Adrenal gland (tissue), 12 donors: ENCODE results near the gene CST4. TPM values are rescaled to one million over a fixed set of nuclear protein-coding genes. Genes with fewer than 3 reads are reported as not detected.

ENCODE experiments used
- DNase-seq, 7 donors: peaks; one replicate each; pipeline ENCODE4 v3.0.0-alpha.2; 2019 to 2020
- H3K27ac ChIP-seq, 5 donors: fragments of 200-600 bp; sonication (generic) in 4 of 5; 1 replicate in 3 of 5; 2 replicates in 2 of 5; pipeline versions ENCODE4 v1.5.1 to v1.8.0; 2016 to 2020; ENCODE audit warnings: mild to moderate bottlenecking in 1 of 5
- H3K27me3 ChIP-seq: fragments of 200-600 bp; 2 replicates; pipeline ENCODE4 v1.8.0; 2021
- H3K36me3 ChIP-seq, 2 donors: fragments of 200-600 bp; replicated peaks in 1 of 2; 1 replicate in 1 of 2; 2 replicates in 1 of 2; pipeline versions ENCODE4 v1.5.1 to v1.8.0; 2018 to 2022
- H3K4me1 ChIP-seq, 2 donors: fragments of 200-600 bp; replicated peaks in 1 of 2; 1 replicate in 1 of 2; 2 replicates in 1 of 2; pipeline versions ENCODE4 v1.5.1 to v1.8.0; 2018 to 2021
- H3K4me3 ChIP-seq, 4 donors: fragments of 200-600 bp; sonication (generic) in 3 of 4; one replicate each; pipeline ENCODE4 v1.5.1; 2016 to 2018
- H3K9me3 ChIP-seq, 3 donors: fragments of 200-600 bp; sonication (generic) in 1 of 3; replicated peaks in 1 of 3; 1 replicate in 2 of 3; 2 replicates in 1 of 3; pipeline versions ENCODE4 v1.5.1 to v1.8.0; 2016 to 2021
- CTCF ChIP-seq, 6 experiments: fragments of 450-650 bp in 4 of 6; fragments of 200-600 bp in 2 of 6; sonication (generic) in 1 of 6; IDR thresholded peaks; 1 replicate in 5 of 6; 2 replicates in 1 of 6; pipeline versions ENCODE4 v1.5.1 to v1.8.0; 2016 to 2021; ENCODE audit warnings: antibody characterized with exemption in 6 of 6, mild to moderate bottlenecking in 2 of 6, moderate library complexity in 1 of 6
- POLR2A ChIP-seq, 2 donors: fragments of 450-650 bp; IDR thresholded peaks; one replicate each; pipeline ENCODE4 v1.6.1; 2017; ENCODE audit warnings: antibody characterized with exemption in 2 of 2, mild to moderate bottlenecking in 2 of 2, moderate library complexity in 1 of 2
- WGBS, 4 donors: extraction: QIAGEN DNeasy Blood & Tissue Kit in 2 of 4; methylation state at CpG; one replicate each; pipeline versions ENCODE4 v1.1.5 to v1.1.7; 2013 to 2017; 5-methylcytosine and 5-hydroxymethylcytosine counted together
- intact Hi-C, 2 donors: fragments of 100-400 bp; cut with DNase I; formaldehyde crosslinking; loops; one replicate each; pipeline versions ENCODE4 v1.14.1 to v1.15.0; 2022 to 2023
- polyA plus RNA-seq, 3 donors: library from polyadenylated mRNA; stranded (reverse); fragments of 200-250 nt in 2 of 3; fragments of 350-450 nt in 1 of 3; fragmentation: Illumina TruSeq in 1 of 3; extraction: RNeasy Lipid Tissue Mini Kit (QIAGEN cat#74804) in 1 of 3; gene quantifications; one replicate each; pipeline ENCODE4 v1.2.3, GENCODE V29; 2013 to 2014
- total RNA-seq, 9 donors: library from RNA; depleted of rRNA in 4 of 9; stranded (reverse); fragments of >200 nt in 4 of 9; fragments of 120-200 nt in 1 of 9; fragmentation: NEBNext Ultra II Directional in 1 of 9; extraction: Animal tissue kit (Norgen Biotek cat#: 25700) in 1 of 9; gene quantifications; one replicate each; pipeline versions ENCODE4 v1.1.0 to v1.2.4, GENCODE V29; 2013 to 2023
- donor health status: healthy with polysubstance abuse.
- donor health status: Bipolar disorder and iron deficiency.
- donor health status: DM: yes; HTN: yes; CAD: no.
- donor health status: DM: no; HTN: no; CAD: no.
- donor health status: DM: no; HTN: no; CAD: no.
- donor health status: DM: yes; HTN: yes; CAD: no.

Gene CST4
- total and polyA plus RNA-seq, 12 donors: not detected

- TF ChIP-seq POLR2A (IDR thresholded peaks at IDR 0.05) (no peak), CTCF (IDR thresholded peaks at IDR 0.05) (no peak)
- Histone ChIP-seq H3K4me1 (no peaks in the 10 kb centered on the region), H3K36me3 (no peaks in the 10 kb centered on the region), H3K27me3 (no peaks in the 10 kb centered on the region), H3K9me3 (peaks cover 0 to 4% (median 0%) of the 10 kb centered on the region in 3 donors), H3K27ac (no peak overlapping the region), H3K4me3 (no peak overlapping the region)
- peak in 2 of 7 donors; percentile 41 to 44 for DNase-seq
- intact Hi-C loops: no loop called here
Observed at GRCh38 chr20:23680146-23680545, 8.7 kb downstream of the CST4 start.

GRCh38 chr20:23679133-23680092, 9.4 kb downstream of the CST4 start:
- Histone ChIP-seq H3K4me3 (no peak overlapping the region), H3K27ac (no peak overlapping the region), H3K4me1 (no peaks in the 10 kb centered on the region), H3K36me3 (no peaks in the 10 kb centered on the region), H3K9me3 (peaks cover 0 to 4% (median 0%) of the 10 kb centered on the region in 3 donors), H3K27me3 (no peaks in the 10 kb centered on the region)
- WGBS, 4 donors: 81 to 90% (median 84%) methylated on average over 7 of the region's 7 CpGs
- TF ChIP-seq POLR2A (IDR thresholded peaks at IDR 0.05) (no peak), CTCF (IDR thresholded peaks at IDR 0.05) (no peak)
- DNase-seq: no peak
- intact Hi-C loops: no loop called here

GRCh38 chr20:23673209-23673608, 15.6 kb downstream of the CST4 start:
- no peak overlapping the region for H3K4me3 ChIP-seq
- no peak overlapping the region for H3K27ac ChIP-seq
- 64 to 84% (median 71%) methylated on average over 1 of the region's 1 CpG for WGBS, 4 donors
- intact Hi-C loops: no loop called here
- DNase-seq: no peak
- no peaks in the 10 kb centered on the region for H3K27me3 ChIP-seq
- no peaks in the 10 kb centered on the region for H3K36me3 ChIP-seq
- H3K9me3 ChIP-seq: no peaks in the 10 kb centered on the region
- no peaks in the 10 kb centered on the region for H3K4me1 ChIP-seq
- TF ChIP-seq POLR2A (IDR thresholded peaks at IDR 0.05): no peak
- no peak for TF ChIP-seq CTCF (IDR thresholded peaks at IDR 0.05)

GRCh38 chr20:23672158-23672557, 16.7 kb downstream of the CST4 start:
- intact Hi-C loops: no loop called here
- no peaks in the 10 kb centered on the region for H3K4me1 ChIP-seq
- H3K9me3 ChIP-seq: no peaks in the 10 kb centered on the region
- 80 to 97% (median 89%) methylated on average over 1 of the region's 1 CpG for WGBS, 4 donors
- H3K36me3 ChIP-seq: no peaks in the 10 kb centered on the region
- TF ChIP-seq CTCF (IDR thresholded peaks at IDR 0.05) (no peak), POLR2A (IDR thresholded peaks at IDR 0.05) (no peak)
- DNase-seq: no peak
- no peak overlapping the region for H3K27ac ChIP-seq
- no peaks in the 10 kb centered on the region for H3K27me3 ChIP-seq
- H3K4me3 ChIP-seq: no peak overlapping the region
